Fibroblast of lung (primary cell): ENCODE measurements around the gene DUS3L. TPM values are rescaled to one million over a fixed set of nuclear protein-coding genes. Genes with fewer than 3 reads are reported as not detected.

Experiments
- DNase-seq, 2 donors: peaks; one replicate each; pipeline versions ENCODE4 v3.0.0 to v3.0.0-alpha.2; 2010; ENCODE audit warnings: low read depth in 2 of 2
- H2AFZ ChIP-seq: 2 replicates; pipeline ENCODE4 v1.5.1; 2012; ENCODE audit warnings: low read length, control low read depth, inconsistent platforms
- H3K27ac ChIP-seq: 2 replicates; pipeline ENCODE4 v1.5.1; 2011; ENCODE audit warnings: low read length, control low read depth; ENCODE audit not compliant: insufficient read depth
- H3K27me3 ChIP-seq: 2 replicates; pipeline ENCODE4 v1.5.1; 2011; ENCODE audit warnings: mild to moderate bottlenecking, low read length; ENCODE audit not compliant: control insufficient read depth, insufficient read depth
- H3K36me3 ChIP-seq: 2 replicates; pipeline ENCODE4 v1.5.1; 2011; ENCODE audit warnings: low read length; ENCODE audit not compliant: control insufficient read depth, insufficient read depth
- H3K4me1 ChIP-seq: 2 replicates; pipeline ENCODE4 v1.5.1; 2011; ENCODE audit warnings: low read length; ENCODE audit not compliant: control insufficient read depth, insufficient read depth; ENCODE audit errors: extremely low read depth
- H3K4me2 ChIP-seq: 2 replicates; pipeline ENCODE4 v1.5.1; 2011; ENCODE audit warnings: low read length, control low read depth; ENCODE audit not compliant: insufficient read depth; ENCODE audit errors: extremely low read depth
- H3K4me3 ChIP-seq, 4 experiments: fragments of 200-600 bp in 1 of 4; sonication (generic) in 1 of 4; replicated peaks in 1 of 4; 2 replicates each; pipeline ENCODE4 v1.5.1; 2011 to 2016; ENCODE audit warnings: low read length in 4 of 4, low read depth in 3 of 4, mild to moderate bottlenecking in 3 of 4, control low read depth in 2 of 4, inconsistent platforms in 1 of 4, mixed read lengths in 1 of 4; ENCODE audit not compliant: insufficient read depth in 1 of 4; ENCODE audit errors: control extremely low read depth in 1 of 4
- H3K79me2 ChIP-seq: 2 replicates; pipeline ENCODE4 v1.5.1; 2012; ENCODE audit warnings: mild to moderate bottlenecking, low read length, inconsistent platforms; ENCODE audit not compliant: control insufficient read depth, insufficient read depth
- H3K9ac ChIP-seq: 2 replicates; pipeline ENCODE4 v1.5.1; 2011; ENCODE audit warnings: mild to moderate bottlenecking, low read length, control low read depth; ENCODE audit not compliant: insufficient read depth
- H3K9me3 ChIP-seq: 2 replicates; pipeline ENCODE4 v1.5.1; 2012; ENCODE audit warnings: low read depth, low read length; ENCODE audit not compliant: control insufficient read depth, insufficient read depth
- H4K20me1 ChIP-seq: 2 replicates; pipeline ENCODE4 v1.5.1; 2011; ENCODE audit warnings: low read length; ENCODE audit not compliant: control insufficient read depth, insufficient read depth; ENCODE audit errors: extremely low read depth
- CTCF ChIP-seq, 2 donors: IDR thresholded peaks in 1 of 2; conservative IDR thresholded peaks in 1 of 2; 1 replicate in 1 of 2; 2 replicates in 1 of 2; pipeline ENCODE4 v1.5.1; 2011 to 2012; ENCODE audit warnings: low read length in 2 of 2, control low read depth in 1 of 2, inconsistent platforms in 1 of 2, low read depth in 1 of 2, mild to moderate bottlenecking in 1 of 2
- EZH2 ChIP-seq: IDR thresholded peaks from 2 replicates; pipeline ENCODE4 v1.5.1; 2012; ENCODE audit warnings: low read length, control low read depth, mild to moderate bottlenecking; ENCODE audit errors: missing control alignments
- polyA plus RNA-seq, 2 donors: library from polyadenylated mRNA; depleted of rRNA in 1 of 2; stranded (reverse) in 1 of 2; unstranded in 1 of 2; fragments of >200 nt; gene quantifications; 2 replicates each; pipeline ENCODE4 v1.2.1, GENCODE V29; 2011 to 2012; ENCODE audit warnings: missing spikeins in 1 of 2
- total RNA-seq: library from RNA; depleted of rRNA; stranded (reverse); fragments of >200 nt; gene quantifications from 2 replicates; pipeline ENCODE4 v1.2.1, GENCODE V29; 2014

Gene DUS3L
- total and polyA plus RNA-seq, 2 donors (not counting 1 experiment from before 2014, with no cell fraction given) = 8.8 to 18.7 TPM

GRCh38 chr19:5799247-5800241 is 8.6 kb upstream of the DUS3L start:
- no peaks in the 10 kb centered on the region for H3K79me2 ChIP-seq
- no peak for TF ChIP-seq EZH2
- no peak for TF ChIP-seq CTCF (conservative IDR thresholded peaks at IDR 0.05 in 1 of 2, IDR thresholded peaks at IDR 0.05 in 1 of 2; ENCODE audit: low read depth in 1 of 2, low read length in 2 of 2)
- no peak overlapping the region for H3K9ac ChIP-seq
- H3K27ac ChIP-seq = no peak overlapping the region
- H4K20me1 ChIP-seq = no peaks in the 10 kb centered on the region
- H3K4me3 ChIP-seq = no peak overlapping the region
- H3K4me2 ChIP-seq = no peak overlapping the region
- peaks cover 5% of the 10 kb centered on the region for H3K27me3 ChIP-seq
- H3K36me3 ChIP-seq = no peaks in the 10 kb centered on the region
- DNase-seq = no peak
- no peaks in the 10 kb centered on the region for H3K9me3 ChIP-seq
- H2AFZ ChIP-seq = no peak overlapping the region
- peaks cover 4% of the 10 kb centered on the region for H3K4me1 ChIP-seq

GRCh38 chr19:5798244-5798643 is 7.3 kb upstream of the DUS3L start:
- TF ChIP-seq EZH2 (no peak), CTCF (conservative IDR thresholded peaks at IDR 0.05 in 1 of 2, IDR thresholded peaks at IDR 0.05 in 1 of 2; ENCODE audit: low read depth in 1 of 2, low read length in 2 of 2) (no peak)
- H3K27me3 ChIP-seq = peaks cover 5% of the 10 kb centered on the region
- no peaks in the 10 kb centered on the region for H4K20me1 ChIP-seq
- no peaks in the 10 kb centered on the region for H3K36me3 ChIP-seq
- no peak overlapping the region for H3K4me2 ChIP-seq
- DNase-seq = no peak
- H3K4me3 ChIP-seq = no peak overlapping the region
- no peak overlapping the region for H3K27ac ChIP-seq
- no peaks in the 10 kb centered on the region for H3K9me3 ChIP-seq
- H3K4me1 ChIP-seq = no peaks in the 10 kb centered on the region
- H3K9ac ChIP-seq = no peak overlapping the region
- H3K79me2 ChIP-seq = no peaks in the 10 kb centered on the region
- no peak overlapping the region for H2AFZ ChIP-seq

GRCh38 chr19:5795382-5795919 is 4.5 kb upstream of the DUS3L start:
- Histone ChIP-seq H2AFZ (no peak overlapping the region), H3K27me3 (peaks cover 5% of the 10 kb centered on the region), H3K27ac (no peak overlapping the region), H3K4me1 (no peaks in the 10 kb centered on the region), H3K4me2 (no peak overlapping the region), H3K36me3 (no peaks in the 10 kb centered on the region), H3K4me3 (no peak overlapping the region), H4K20me1 (no peaks in the 10 kb centered on the region), H3K9me3 (no peaks in the 10 kb centered on the region), H3K79me2 (no peaks in the 10 kb centered on the region), H3K9ac (no peak overlapping the region)
- TF ChIP-seq CTCF (conservative IDR thresholded peaks at IDR 0.05 in 1 of 2, IDR thresholded peaks at IDR 0.05 in 1 of 2; ENCODE audit: low read depth in 1 of 2, low read length in 2 of 2) (no peak), EZH2 (no peak)
- DNase-seq = no peak
